Activated B cell treated with CpG ODN at 0.5 μM for 24 hours (primary cell): ENCODE measurements around the gene ABCA1. TPM values are rescaled to one million over a fixed set of nuclear protein-coding genes. Genes with fewer than 3 reads are reported as not detected.
"Not testable (repeated sequence)": the region's sequence is repeated elsewhere in the genome, so short reads cannot be mapped to it uniquely, and the experiment has no call there.

Experiments used
- ATAC-seq: fragments of 200-7000 bp; cut with Tn5 transposase; one replicate; pipeline ENCODE4 v1.10.0; 2021; ENCODE audit warnings: low read depth, mild to moderate bottlenecking, moderate library complexity
- CTCF ChIA-PET: fragments of 350-600 bp; sonication (Branson Sonifier 250); formaldehyde crosslinking; loops from one replicate; lab custom pipeline; 2021; ENCODE audit warnings: antibody characterized with exemption; lab: Charles Lee
- POLR2A ChIA-PET: fragments of 350-600 bp; sonication (Branson Sonifier 250); formaldehyde crosslinking; loops from one replicate; lab custom pipeline; 2021; ENCODE audit warnings: antibody characterized with exemption; lab: Charles Lee
- DNase-seq: peaks from one replicate; pipeline ENCODE4 v3.0.0; 2022
- H3K27ac Mint-ChIP-seq: one replicate; pipeline ENCODE4 v1.8.0; 2020; ENCODE audit warnings: mixed read lengths
- H3K27me3 Mint-ChIP-seq: one replicate; pipeline ENCODE4 v1.8.0; 2021; ENCODE audit warnings: mixed read lengths
- H3K36me3 Mint-ChIP-seq: one replicate; pipeline ENCODE4 v1.8.0; 2021; ENCODE audit warnings: low read depth, mixed read lengths
- H3K4me1 Mint-ChIP-seq: one replicate; pipeline ENCODE4 v1.8.0; 2021; ENCODE audit warnings: mixed read lengths
- H3K4me3 Mint-ChIP-seq: one replicate; pipeline ENCODE4 v1.8.0; 2020; ENCODE audit warnings: mild to moderate bottlenecking, mixed read lengths
- H3K9me3 Mint-ChIP-seq: one replicate; pipeline ENCODE4 v1.8.0; 2020; ENCODE audit warnings: mixed read lengths
- intact Hi-C: fragments of 100-400 bp; cut with micrococcal nuclease; formaldehyde crosslinking; loops from one replicate; pipeline ENCODE4 v1.15.1; 2024
- total RNA-seq: library from RNA; stranded (reverse); gene quantifications from 2 replicates; pipeline ENCODE4 v1.2.3, GENCODE V29; 2022
- TF ChIP-seq, protein P1 (sequence below): fragments of 200-600 bp; IDR thresholded peaks from one replicate; pipeline ENCODE4 v1.8.0; 2022; ENCODE audit warnings: antibody characterized with exemption, mild to moderate bottlenecking

ABCA1 gene
- total RNA-seq, 1 donor from 2014 or later: 2.3 TPM

DNA sequence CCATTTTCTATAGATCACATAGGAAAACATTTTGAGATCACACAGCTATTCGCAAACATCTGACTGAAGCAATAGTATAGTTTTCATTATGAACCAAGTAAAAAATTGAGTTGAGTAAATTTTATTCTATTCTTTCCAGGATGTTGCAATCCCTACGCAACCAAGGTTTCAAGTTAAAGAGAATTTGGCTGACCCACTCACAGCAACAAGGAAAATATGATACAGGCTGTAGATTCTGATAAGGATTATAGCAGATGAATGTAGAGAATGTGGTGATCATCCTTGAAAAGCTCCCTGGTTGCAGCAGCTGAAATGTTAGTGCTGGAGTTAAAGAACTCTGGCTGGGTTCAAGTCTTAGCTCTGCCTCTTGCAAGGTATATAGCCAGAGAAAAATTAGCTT is 4.7 kb downstream of the ABCA1 start:
- Mint-ChIP-seq H3K27ac (peak overlapping the region; percentile 76), H3K4me3 (no peak overlapping the region), H3K9me3 (no peaks in the 10 kb centered on the region), H3K27me3 (no peaks in the 10 kb centered on the region), H3K4me1 (peaks cover 83% of the 10 kb centered on the region), H3K36me3 (peaks cover 1% of the 10 kb centered on the region)
- no peak for ATAC-seq
- DNase-seq: no peak
- TF ChIP-seq, protein P1, sequence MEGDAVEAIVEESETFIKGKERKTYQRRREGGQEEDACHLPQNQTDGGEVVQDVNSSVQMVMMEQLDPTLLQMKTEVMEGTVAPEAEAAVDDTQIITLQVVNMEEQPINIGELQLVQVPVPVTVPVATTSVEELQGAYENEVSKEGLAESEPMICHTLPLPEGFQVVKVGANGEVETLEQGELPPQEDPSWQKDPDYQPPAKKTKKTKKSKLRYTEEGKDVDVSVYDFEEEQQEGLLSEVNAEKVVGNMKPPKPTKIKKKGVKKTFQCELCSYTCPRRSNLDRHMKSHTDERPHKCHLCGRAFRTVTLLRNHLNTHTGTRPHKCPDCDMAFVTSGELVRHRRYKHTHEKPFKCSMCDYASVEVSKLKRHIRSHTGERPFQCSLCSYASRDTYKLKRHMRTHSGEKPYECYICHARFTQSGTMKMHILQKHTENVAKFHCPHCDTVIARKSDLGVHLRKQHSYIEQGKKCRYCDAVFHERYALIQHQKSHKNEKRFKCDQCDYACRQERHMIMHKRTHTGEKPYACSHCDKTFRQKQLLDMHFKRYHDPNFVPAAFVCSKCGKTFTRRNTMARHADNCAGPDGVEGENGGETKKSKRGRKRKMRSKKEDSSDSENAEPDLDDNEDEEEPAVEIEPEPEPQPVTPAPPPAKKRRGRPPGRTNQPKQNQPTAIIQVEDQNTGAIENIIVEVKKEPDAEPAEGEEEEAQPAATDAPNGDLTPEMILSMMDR: no peak
- intact Hi-C loops: no loop called here
- CTCF ChIA-PET: interaction anchor here (1.1 to 1.2 kb wide), 4 partner anchors 15 to 143 kb away, joined by 3 to 5 read pairs (median 4); no protein-coding TSS in a partner anchor
- POLR2A ChIA-PET: interaction anchor here (1.0 kb wide), 1 partner anchor 54 kb away, joined by 4 read pairs; no protein-coding TSS in a partner anchor

DNA sequence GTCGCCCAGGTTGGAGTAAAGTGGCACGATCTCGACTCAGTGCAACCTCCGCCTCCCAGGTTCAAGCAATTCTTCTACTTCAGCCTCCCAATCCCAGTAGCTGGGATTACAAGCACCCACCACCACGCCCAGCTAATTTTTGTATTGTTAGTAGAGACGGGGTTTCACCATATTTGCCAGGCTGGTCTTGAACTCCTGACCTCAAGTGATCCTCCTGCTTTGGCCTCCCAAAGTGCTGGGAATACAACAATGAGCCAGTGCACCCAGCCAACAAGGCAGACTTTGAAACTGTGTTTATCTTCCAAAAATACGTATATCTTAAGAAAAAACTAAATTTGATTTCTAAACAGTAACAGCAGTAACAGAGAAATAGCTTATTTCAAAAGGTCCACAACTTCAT is 5.2 kb downstream of the ABCA1 start:
- POLR2A ChIA-PET, H3K9me3 Mint-ChIP-seq, ATAC-seq, H3K27me3 Mint-ChIP-seq, DNase-seq, intact Hi-C loops, H3K36me3 Mint-ChIP-seq, H3K27ac Mint-ChIP-seq: not testable (repeated sequence)
- CTCF ChIA-PET: interaction anchor here (1.1 to 1.2 kb wide), 4 partner anchors 14 to 142 kb away, joined by 3 to 5 read pairs (median 4); no protein-coding TSS in a partner anchor
- Mint-ChIP-seq H3K4me1 (peaks cover 84% of the 10 kb centered on the region), H3K4me3 (peak overlapping the region; percentile 52)

DNA sequence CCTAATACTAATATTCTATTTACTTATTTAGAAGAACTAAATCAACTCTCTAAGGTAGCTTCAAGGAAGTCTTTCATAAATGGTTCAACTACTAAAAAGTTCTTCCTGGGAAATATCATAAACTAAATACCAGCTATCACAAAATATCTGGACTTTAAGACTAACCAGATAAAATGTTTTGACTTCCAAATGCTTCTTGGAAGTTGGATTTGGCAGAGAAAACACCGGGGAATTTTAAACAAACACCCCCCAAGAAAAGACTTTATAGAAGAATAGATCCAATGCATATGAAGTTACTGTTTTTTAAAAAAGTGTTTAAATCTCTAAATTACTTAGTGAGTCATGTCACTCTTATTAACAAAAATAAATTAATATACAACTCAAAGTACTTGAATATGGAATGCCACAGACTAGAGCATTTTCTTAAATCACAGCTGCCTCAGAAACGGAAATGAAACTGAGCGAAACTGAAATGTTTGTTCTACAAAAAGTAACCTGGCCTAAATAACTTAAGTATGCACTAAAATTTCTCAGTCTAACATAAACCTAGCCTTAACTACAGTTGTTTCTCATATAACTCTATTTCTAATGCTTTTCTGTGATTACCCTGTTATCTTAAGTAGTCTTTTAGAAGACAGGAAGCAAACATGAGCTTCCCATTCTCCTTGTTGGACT is 6.8 kb downstream of the ABCA1 start:
- ATAC-seq: no peak
- CTCF ChIA-PET: interaction anchor here (1.1 to 1.3 kb wide), 2 partner anchors 10 to 60 kb away, joined by 3 to 4 read pairs; no protein-coding TSS in a partner anchor
- Mint-ChIP-seq H3K9me3 (no peaks in the 10 kb centered on the region), H3K27ac (peak overlapping the region; percentile 80), H3K27me3 (no peaks in the 10 kb centered on the region), H3K36me3 (peaks cover 5% of the 10 kb centered on the region), H3K4me3 (peak overlapping the region; percentile 15), H3K4me1 (peaks cover 89% of the 10 kb centered on the region)
- TF ChIP-seq, protein P1: no peak
- intact Hi-C loops: no loop called here
- no peak for DNase-seq
- POLR2A ChIA-PET: interaction anchor here (0.6 to 0.8 kb wide), 2 partner anchors 18 to 323 kb away, joined by 3 read pairs; partner anchors contain the start of gene SLC44A1

DNA sequence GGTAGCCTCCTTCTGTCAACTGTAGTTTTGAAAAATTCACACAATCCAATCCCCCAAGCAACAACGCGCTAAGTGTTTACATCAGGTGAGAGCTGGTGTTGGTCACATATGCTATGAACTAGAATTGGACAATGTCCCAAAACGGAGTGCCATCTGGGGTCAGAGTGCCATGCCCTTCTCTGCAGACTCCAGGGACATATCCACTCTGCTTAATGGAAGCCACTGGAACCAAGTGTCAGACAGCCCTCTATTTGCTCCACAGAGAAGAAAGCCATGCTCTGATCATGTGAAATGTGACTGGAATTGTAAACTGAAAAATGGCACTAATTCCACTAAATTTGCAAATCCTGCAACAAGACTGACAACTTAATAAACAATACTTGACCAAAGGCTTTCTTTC is 12.2 kb downstream of the ABCA1 start:
- ATAC-seq (no peak), DNase-seq (no peak)
- Mint-ChIP-seq H3K27me3 (no peaks in the 10 kb centered on the region), H3K36me3 (peaks cover 11% of the 10 kb centered on the region), H3K9me3 (no peaks in the 10 kb centered on the region), H3K4me3 (no peak overlapping the region), H3K27ac (no peak overlapping the region), H3K4me1 (peaks cover 74% of the 10 kb centered on the region)
- POLR2A ChIA-PET: no interaction called here
- TF ChIP-seq, protein P1: no peak
- CTCF ChIA-PET: no interaction called here
- intact Hi-C loops: no loop called here

DNA sequence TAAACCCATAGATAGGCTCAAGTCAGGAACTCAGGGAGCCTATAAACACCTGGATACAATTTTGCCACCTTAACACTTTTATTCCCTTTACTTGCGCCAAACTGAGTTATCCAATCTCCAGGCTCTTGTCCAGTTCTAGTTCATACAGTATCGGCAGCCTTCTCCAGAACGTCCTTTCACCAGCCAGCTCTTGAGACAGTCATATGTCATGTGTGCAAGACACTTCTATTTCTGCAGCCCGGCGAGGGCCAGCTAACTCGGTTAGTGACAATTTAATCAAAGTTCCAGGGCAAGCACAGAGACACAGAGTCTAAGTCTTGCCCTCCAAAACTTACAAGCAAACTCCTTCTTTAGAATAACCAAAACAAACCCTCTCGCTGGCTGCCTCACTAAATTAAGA is 12.9 kb downstream of the ABCA1 start:
- POLR2A ChIA-PET: no interaction called here
- Mint-ChIP-seq H3K27ac (no peak overlapping the region), H3K36me3 (peaks cover 11% of the 10 kb centered on the region), H3K4me3 (no peak overlapping the region), H3K27me3 (no peaks in the 10 kb centered on the region), H3K9me3 (no peaks in the 10 kb centered on the region), H3K4me1 (peaks cover 72% of the 10 kb centered on the region)
- CTCF ChIA-PET: no interaction called here
- ATAC-seq: no peak
- TF ChIP-seq, protein P1: no peak
- intact Hi-C loops: no loop called here
- no peak for DNase-seq
